RPMI8226 (cell line): ENCODE measurements around the gene GABRD.

Experiments
- DNase-seq: peaks from one replicate; pipeline ENCODE4 v3.0.0-alpha.2; 2015

GABRD gene

GRCh38 chr1:2019571-2020309 is 595 bp downstream of the GABRD start:
- no peak for DNase-seq

DNA sequence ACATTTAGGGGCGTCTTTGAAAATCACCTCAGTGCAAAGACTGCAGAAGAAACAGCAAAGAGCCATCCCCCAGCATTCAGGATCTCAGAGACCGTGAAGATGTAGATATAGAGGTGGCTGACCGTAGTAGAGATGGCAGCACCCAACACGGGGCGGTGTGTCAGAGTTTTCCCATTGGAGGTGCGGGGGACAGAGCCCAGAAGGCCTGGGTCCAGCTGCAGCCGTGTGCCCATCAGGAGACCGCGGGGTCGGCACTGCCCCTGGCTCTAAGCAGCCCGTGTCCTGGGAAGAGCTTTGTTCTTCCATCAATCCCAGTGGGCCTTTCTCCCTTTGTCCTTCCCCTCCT is 1.1 kb downstream of the GABRD start:
- DNase-seq: no peak

DNA sequence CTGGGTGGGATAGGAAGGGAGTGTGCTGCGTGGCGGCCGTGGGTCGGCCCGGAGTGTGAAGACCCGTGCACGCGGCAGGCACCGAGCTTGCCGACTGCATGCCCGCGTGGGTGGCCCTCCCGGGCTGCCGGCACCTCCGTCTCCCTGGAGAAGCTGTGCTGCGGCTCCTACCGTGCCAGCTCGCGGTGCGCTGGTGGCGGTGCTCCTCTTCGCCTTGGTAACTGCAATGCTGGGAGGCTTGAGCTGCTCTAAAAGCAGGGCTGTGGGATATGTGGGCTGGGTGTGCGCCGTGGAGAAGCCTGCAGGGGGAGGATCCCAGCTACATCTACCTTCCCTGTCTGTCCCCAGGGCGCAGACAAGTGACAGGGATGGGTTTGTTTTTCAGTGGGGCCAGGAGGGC is 2.4 kb downstream of the GABRD start:
- DNase-seq: no peak

DNA sequence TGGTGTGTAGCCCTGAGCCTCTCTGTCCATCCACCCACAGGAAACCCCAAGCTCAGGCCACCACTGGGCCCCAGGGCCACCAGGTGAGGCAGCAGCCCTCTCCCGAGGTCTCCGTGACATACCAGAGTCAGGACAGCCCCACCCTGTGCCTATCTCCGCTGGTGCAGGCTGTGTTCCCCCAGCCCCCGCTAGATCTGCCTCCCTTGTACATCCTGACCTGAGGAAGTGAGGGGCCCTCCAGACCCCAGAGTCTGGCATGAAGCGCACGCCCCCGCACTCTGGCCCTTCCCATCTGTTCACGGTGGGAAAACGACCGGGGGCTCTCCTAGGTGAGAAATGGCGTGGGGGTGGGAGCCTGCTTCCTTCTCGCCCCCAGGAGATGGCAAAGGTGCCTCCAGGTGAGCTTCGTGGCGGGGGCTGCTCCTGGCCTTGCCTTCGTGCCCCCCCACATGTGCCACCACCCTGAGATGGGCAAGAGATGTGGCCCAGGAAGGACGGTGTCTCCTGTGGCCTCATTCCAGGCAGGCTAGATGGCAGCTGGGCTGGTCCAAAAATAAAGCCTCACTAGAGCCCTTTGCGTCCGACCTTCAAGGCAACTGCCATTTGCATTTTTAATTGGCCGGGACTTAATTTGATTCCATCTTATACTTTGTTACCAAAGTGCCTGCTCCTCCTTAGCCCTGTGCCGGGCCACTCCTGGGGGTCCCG is 3.1 kb downstream of the GABRD start:
- no peak for DNase-seq

DNA sequence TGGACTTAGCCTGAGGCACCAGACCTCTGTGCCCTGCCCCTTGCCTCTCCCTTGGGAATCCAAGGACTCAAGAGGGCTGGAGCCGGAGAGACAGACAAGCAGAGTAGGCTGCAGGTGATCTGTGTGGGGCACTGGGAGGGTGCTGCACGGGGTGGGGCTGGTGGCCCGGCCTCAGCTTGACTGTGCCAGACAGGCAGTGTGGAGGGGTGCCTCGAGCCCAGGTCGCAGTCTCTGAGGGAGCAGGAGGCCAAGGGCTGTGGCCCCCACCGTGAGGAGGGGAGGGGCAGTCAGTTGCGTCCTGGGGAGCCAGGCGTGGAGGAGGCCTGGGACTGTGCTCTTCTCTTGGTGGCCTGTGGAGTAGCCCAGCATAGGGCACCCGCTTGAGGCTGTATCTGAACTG is 4.0 kb downstream of the GABRD start:
- no peak for DNase-seq

DNA sequence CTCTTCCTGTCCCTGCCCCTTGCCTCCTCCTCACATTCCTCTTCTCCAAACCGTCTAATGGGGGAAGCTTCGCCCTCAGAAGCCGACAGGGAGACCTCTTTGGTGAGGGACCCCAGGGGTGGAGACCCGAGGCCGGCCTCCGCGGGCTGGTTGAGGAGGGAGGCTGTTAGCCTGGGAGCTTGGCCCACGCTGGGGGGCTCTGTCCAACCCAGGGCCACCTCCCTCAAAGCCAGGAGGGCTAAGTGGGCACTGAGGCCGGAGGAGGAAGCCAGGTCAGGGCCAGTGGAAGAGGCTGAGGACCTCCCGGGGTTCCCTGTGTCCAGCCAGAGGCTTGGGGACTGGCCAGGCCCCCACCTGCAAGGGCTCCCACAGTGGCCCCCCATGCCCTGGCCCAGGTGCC is 5.3 kb downstream of the GABRD start:
- no peak for DNase-seq

DNA sequence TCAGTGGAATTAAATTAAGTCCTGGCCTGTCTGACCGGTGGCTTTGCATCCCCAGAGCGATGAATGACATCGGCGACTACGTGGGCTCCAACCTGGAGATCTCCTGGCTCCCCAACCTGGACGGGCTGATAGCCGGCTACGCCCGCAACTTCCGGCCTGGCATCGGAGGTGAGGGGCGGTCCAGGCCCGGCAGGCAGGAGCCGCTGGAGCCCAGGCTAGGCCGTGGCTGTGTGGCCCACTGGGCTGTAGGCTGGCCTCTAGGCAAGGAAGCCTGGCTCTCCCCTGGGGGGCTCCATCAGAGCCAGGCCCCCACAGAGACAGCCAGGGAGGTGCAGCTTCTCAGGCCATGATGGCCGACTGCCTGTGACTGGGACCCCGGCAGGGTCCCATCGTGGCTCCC is 5.7 kb downstream of the GABRD start:
- DNase-seq: no peak

GRCh38 chr1:2025491-2025981 is 6.4 kb downstream of the GABRD start:
- DNase-seq: peak; percentile 66

DNA sequence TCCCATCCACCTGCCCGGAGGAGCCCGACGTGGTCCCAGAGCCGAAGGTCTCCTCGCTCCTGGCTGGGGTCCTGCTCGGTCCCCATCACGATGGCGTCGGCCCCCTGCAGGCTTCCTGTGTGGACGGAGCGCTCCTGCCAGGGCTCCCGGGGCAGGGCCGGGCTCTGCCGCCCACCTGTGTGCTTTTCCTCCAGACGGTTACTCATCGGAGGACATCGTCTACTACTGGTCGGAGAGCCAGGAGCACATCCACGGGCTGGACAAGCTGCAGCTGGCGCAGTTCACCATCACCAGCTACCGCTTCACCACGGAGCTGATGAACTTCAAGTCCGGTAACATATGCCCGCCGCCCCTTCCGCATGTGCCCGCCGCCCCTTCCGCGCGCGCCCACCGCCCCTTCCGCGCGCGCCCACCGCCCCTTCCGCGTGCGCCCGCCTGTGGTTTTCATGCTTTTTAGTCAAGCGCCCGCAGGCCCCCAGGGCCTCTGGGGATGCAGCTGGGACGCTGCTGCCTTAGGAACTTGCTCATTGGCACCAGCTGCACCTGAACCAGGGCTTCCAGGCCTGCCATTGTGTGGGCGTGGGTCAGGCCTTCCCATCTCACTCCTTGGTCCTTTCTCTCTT is 8.9 kb downstream of the GABRD start:
- DNase-seq: no peak

- DNase-seq: no peak
These were observed 9.9 kb downstream of the GABRD start for GRCh38 chr1:2028870-2029560.

DNA sequence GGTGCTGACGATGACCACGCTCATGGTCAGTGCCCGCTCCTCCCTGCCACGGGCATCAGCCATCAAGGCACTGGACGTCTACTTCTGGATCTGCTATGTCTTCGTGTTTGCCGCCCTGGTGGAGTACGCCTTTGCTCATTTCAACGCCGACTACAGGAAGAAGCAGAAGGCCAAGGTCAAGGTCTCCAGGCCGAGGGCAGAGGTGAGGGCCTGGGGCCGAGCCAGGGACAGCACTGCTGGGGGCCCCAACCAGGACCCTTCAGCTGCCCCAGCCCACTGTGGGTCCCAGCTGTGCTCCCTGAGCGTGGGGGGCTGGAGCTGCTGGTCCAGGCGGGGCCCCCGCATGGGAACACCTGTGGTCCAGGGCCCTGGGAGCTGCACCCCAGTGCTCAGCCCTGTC is 10.4 kb downstream of the GABRD start:
- DNase-seq: no peak

- no peak for DNase-seq
These were observed 11.1 kb downstream of the GABRD start for GRCh38 chr1:2030076-2030871.

GRCh38 chr1:2031546-2032540 is 12.7 kb downstream of the GABRD start:
- no peak for DNase-seq

DNA sequence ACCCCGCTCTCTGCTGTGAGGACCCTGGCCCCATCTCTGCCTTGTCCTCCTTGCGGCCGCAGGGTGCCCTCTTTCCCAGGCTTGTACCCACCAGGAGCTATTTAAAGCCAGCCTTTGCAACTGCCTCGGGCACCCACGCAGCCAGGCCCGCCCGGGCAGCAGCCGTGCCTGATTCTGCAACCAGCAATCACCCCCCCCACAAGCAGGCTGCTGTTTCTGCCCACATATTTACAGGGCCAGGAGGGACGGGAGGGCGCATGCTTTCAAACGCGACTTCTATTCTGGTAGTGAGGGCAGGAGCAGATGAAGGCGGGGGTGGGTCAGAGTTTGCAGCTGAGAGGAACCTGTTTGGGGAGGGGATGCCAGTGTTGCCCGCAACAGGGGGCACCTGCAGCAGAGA is 13.6 kb downstream of the GABRD start:
- no peak for DNase-seq

GRCh38 chr1:2033165-2033564 is 14.0 kb downstream of the GABRD start:
- DNase-seq: no peak

DNA sequence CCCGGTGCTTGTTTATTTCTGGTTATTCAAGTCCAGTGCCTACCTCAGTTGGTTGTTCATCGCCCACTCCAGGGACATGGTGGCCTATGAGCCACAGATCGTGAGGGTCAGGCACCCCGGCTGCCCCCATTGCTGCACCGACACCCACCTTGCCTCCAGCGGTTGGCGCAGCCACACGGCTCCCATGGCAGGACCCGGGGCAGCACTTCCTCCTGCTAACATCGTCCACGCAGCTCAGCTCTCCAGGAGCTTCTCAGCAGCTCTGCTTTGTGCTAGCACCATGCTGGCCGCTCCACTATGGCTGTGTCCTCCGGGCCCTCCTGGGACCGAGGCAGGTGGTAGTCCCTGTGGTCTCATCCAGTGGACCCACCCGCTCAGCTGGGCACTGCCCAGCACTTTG is 17.1 kb downstream of the GABRD start:
- no peak for DNase-seq

DNA sequence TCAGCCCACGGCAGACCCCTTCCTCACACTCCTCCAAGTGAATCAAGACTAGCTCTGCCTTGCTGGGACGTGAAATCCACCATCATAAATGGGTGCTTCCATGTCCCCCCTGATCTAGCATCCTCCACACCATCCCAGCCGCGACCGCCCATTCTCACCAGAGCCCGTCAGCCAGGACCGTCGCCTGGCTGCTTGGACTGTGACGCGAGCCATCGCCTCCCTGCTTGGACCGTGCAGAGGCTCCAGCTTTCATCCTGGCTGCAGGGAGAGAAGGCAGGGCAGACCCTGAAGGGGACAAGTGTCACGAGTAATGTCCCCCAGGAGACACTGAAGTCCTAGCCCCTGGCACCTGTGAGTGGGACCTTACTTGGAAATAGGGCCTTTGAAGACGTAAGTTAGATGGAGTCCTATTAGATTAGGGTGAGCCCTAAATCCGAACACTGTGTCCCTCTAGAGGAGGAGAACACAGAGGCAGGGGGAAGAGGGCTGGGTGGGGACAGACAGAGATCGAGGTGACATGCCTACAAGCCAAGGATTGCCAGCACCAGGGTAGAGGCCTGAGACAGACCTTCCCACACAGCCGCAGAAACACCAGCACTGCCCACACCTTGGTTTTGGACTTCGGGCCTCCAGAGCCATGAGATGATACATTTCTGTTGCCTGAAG is 18.3 kb downstream of the GABRD start:
- no peak for DNase-seq

- DNase-seq: no peak
These were observed 19.1 kb downstream of the GABRD start for GRCh38 chr1:2038229-2038628.

DNA sequence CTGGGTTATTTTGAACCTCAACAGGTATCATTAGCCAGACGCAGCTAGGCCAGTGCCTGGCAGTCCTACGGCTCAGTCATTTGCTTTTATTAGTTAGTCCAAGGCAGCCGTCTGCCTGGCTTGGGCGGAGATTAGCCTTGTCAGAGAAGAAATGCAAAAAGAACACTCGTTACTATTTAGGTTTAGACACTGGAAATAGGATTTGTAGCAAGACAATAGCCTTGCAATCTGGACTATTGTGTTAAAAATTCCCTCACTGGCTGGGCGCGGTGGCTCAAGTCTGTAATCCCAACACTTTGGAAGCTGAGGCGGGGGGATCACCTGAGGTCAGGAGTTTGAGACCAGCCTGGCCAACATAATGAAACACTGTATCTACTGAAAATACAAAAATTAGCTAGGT is 20.1 kb downstream of the GABRD start:
- DNase-seq: no peak

DNA sequence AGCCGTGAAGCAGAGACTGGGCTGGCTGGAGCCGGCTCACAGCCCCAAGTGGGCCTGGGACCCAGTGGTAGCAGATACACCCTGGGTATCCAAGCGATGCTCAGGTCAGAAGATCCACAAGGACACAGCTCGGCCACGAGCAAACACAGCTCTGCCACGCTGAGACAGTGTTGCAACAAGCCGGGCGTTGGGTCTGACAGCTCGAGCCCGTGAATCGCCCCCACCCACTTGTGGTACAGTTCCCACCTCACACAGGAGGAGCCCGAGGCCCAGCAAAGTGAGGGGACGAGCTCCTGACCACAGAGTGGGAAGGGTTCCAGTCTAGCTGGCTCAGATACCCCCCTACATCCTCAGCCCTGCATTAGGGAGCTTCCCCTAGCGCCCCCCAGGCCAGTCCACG is 22.2 kb downstream of the GABRD start:
- DNase-seq: no peak

DNA sequence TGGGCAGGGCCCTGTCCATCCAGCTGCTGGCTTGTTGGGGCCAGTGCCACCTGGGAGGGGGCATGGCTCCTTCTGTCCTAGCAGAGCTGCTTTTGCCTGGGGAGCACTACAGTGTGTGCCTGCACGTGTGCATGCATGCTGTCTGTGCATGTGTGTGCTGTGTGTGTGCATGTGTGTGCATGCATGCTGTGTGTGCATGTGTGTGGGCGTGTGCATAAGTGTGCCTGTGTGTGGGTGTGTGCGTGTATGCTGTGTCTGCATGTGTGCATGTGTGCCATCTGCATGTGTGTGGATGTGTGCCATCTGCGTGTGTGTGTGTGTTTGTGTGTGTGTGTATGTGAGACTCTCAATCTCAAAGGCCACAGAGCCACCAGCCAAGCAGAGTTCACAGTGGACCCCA is 22.7 kb downstream of the GABRD start:
- no peak for DNase-seq
